Effector memory CD8-positive, alpha-beta T cell (primary cell): ENCODE measurements around the gene HAGHL.
"Not testable (repeated sequence)": the region's sequence is repeated elsewhere in the genome, so short reads cannot be mapped to it uniquely, and the experiment has no call there.

Experiments
- ATAC-seq: fragments of 150-1000 bp; cut with Tn5 transposase; replicated peaks from 2 replicates; pipeline ENCODE4 v1.10.0; 2021; ENCODE audit warnings: mild to moderate bottlenecking, moderate library complexity
- DNase-seq, 3 experiments: peaks; one replicate each; pipeline ENCODE4 v3.0.0; 2021
- H3K27ac Mint-ChIP-seq, 2 donors: one replicate each; pipeline ENCODE4 v1.8.0; 2022; ENCODE audit warnings: mild to moderate bottlenecking in 2 of 2, mixed read lengths in 2 of 2, moderate library complexity in 2 of 2
- H3K27me3 Mint-ChIP-seq, 2 donors: one replicate each; pipeline ENCODE4 v1.8.0; 2022; ENCODE audit warnings: mixed read lengths in 2 of 2
- H3K36me3 Mint-ChIP-seq: one replicate; pipeline ENCODE4 v1.8.0; 2022; ENCODE audit warnings: mild to moderate bottlenecking, moderate library complexity, mixed read lengths; ENCODE audit not compliant: insufficient read depth
- H3K4me1 Mint-ChIP-seq, 2 donors: one replicate each; pipeline ENCODE4 v1.8.0; 2022; ENCODE audit warnings: low read depth in 2 of 2, mixed read lengths in 2 of 2
- H3K4me3 Mint-ChIP-seq, 2 donors: one replicate each; pipeline ENCODE4 v1.8.0; 2022; ENCODE audit warnings: mild to moderate bottlenecking in 2 of 2, mixed read lengths in 2 of 2, moderate library complexity in 2 of 2
- H3K9me3 Mint-ChIP-seq, 2 donors: one replicate each; pipeline ENCODE4 v1.8.0; 2022; ENCODE audit warnings: mixed read lengths in 2 of 2

HAGHL gene

GRCh38 chr16:683396-684070 lies 43.4 kb upstream of the HAGHL start:
- H3K27ac Mint-ChIP-seq, result peak overlapping the region; percentile 65 to 83
- peaks cover 35% of the 10 kb centered on the region for H3K36me3 Mint-ChIP-seq
- DNase-seq, result no peak
- no peaks in the 10 kb centered on the region for H3K9me3 Mint-ChIP-seq
- H3K4me3 Mint-ChIP-seq, result peak overlapping the region; percentile 75 to 78
- ATAC-seq, result no peak
- no peaks in the 10 kb centered on the region for H3K27me3 Mint-ChIP-seq
- H3K4me1 Mint-ChIP-seq, result peaks cover 7 to 35% of the 10 kb centered on the region in 2 donors

GRCh38 chr16:684071-684794 lies 42.7 kb upstream of the HAGHL start, which contains the start of gene JMJD8:
Gene JMJD8, minus strand, starts transcription at chr16:684334. Its CDS starts 15 bp downstream, at chr16:684319.
- Mint-ChIP-seq H3K27me3 (no peaks in the 10 kb centered on the region), H3K27ac (peak within 1 kb of the TSS; percentile 75 to 83), H3K4me1 (peaks cover 7 to 35% of the 10 kb centered on the region in 2 donors), H3K9me3 (no peaks in the 10 kb centered on the region), H3K36me3 (peaks cover 35% of the 10 kb centered on the region), H3K4me3 (peak within 1 kb of the TSS; percentile 75 to 78)
- ATAC-seq (peak; percentile 76), DNase-seq (peak; percentile 91 to 96 (median 94))

DNA sequence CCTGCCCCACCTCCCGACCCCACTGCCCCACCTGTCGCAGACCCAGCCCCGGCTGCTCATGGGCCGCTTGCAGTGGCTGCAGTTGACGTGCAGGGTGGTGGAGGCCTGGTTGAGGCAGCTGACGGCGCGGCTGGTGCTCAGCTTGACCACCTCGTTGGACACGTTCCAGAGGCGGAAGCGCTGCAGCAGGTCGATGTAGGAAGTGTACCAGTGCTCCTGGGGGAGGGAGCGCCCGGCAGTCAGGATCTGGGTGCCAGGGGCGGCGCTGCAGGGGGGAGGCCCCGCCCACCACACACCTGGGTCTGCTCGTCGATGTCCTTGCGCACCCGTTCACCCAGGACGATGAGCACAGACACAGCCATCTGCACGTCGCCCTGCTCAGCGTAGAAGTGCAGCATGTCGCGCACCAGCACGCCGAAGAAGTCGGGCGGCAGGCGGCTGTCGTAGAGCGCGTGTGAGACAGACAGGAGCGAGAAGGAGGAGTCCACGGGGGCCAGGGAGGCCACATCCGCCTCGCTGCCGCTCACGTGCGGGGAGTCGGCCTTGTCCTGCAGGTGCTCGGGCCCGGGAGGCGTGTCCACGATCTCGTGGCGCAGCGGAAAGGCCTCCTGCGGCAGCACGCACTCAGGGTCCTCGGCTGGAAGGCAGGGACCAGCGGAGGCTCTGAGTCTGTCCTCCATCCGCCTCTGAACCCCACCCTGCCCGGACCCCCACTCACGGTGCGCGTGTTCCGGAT lies 41.8 kb upstream of the HAGHL start:
- Mint-ChIP-seq H3K4me3 (peak overlapping the region in 1 of 2 donors; percentile 65), H3K27ac (peak overlapping the region in 1 of 2 donors; percentile 83), H3K36me3 (peaks cover 35% of the 10 kb centered on the region), H3K27me3 (no peaks in the 10 kb centered on the region), H3K9me3 (no peaks in the 10 kb centered on the region), H3K4me1 (peaks cover 5 to 41% of the 10 kb centered on the region in 2 donors)
- no peak for ATAC-seq
- DNase-seq, result no peak

GRCh38 chr16:685967-686366 lies 40.9 kb upstream of the HAGHL start:
- H3K27ac Mint-ChIP-seq, result peak overlapping the region in 1 of 2 donors; percentile 78
- peaks cover 10 to 42% of the 10 kb centered on the region in 2 donors for H3K4me1 Mint-ChIP-seq
- no peak for ATAC-seq
- DNase-seq, result no peak
- no peaks in the 10 kb centered on the region for H3K9me3 Mint-ChIP-seq
- H3K27me3 Mint-ChIP-seq, result no peaks in the 10 kb centered on the region
- peaks cover 37% of the 10 kb centered on the region for H3K36me3 Mint-ChIP-seq
- peak overlapping the region; percentile 55 to 65 for H3K4me3 Mint-ChIP-seq

DNA sequence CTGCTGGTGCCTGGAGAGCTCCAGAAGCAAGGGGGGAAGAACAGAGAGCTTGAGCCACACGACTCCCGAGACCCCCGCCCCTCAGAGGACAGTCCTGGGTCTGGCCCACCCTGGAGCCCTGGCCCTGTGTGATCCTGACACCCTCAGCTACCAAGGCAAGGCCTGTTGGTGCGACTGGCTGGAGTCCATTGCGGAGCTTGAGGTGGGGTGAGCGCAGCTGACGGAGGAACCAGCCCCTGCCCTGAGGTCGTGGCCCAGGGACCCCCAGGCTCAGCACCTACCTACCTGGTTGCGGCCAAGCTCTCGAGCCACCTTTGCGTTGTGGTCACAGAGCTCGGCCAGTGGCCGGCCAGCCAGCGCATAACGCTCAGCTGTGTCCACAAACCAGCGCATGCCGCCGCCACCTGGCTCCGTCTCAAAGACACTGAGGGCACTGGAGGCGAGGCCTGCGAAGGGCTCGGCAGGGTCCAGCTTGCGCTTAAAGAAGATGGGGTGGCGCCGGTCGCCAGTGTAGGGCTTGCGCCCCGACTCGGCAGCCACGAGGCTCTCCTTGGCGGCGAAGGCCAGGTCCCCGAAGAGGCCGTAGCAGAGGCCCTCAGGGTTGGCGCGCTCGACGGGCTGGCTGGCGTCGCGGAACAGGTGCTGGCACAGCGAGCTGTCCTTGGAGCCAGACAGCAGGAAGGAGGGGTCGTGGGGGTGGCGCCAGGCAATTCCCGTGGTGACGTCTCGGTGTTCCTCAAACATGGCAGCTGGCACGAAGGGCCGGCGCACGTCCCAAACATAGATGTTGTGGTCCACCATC lies 40.2 kb upstream of the HAGHL start:
- H3K27ac Mint-ChIP-seq, result no peak overlapping the region
- ATAC-seq, result no peak
- no peaks in the 10 kb centered on the region for H3K9me3 Mint-ChIP-seq
- no peak for DNase-seq
- H3K4me1 Mint-ChIP-seq, result peaks cover 13 to 35% of the 10 kb centered on the region in 2 donors
- H3K4me3 Mint-ChIP-seq, result no peak overlapping the region
- peaks cover 34% of the 10 kb centered on the region for H3K36me3 Mint-ChIP-seq
- H3K27me3 Mint-ChIP-seq, result no peaks in the 10 kb centered on the region

DNA sequence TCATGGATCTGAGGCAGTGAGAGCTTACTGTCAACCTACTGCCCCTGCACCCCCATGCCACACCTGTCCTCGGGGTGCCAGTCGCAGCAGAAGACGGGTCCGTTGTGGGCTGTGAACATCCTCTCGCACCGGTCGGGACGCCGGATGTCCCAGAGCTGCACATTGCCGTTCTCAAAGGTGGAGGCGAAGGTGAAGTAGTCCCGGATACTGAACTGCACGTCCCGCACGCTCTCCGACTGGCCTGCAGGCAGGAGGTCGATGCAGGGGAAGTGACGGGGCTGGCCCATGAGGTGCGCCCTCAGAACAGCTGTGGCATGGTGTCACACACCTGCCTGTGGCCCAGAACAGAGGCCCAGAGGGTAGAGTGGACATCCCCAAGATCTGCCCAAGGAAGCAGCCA lies 39.4 kb upstream of the HAGHL start:
- Mint-ChIP-seq H3K27me3 (no peaks in the 10 kb centered on the region), H3K36me3 (peaks cover 25% of the 10 kb centered on the region), H3K9me3 (no peaks in the 10 kb centered on the region), H3K4me3 (peak overlapping the region in 1 of 2 donors; percentile 90), H3K27ac (no peak overlapping the region), H3K4me1 (peaks cover 11 to 28% of the 10 kb centered on the region in 2 donors)
- ATAC-seq (no peak), DNase-seq (no peak)

DNA sequence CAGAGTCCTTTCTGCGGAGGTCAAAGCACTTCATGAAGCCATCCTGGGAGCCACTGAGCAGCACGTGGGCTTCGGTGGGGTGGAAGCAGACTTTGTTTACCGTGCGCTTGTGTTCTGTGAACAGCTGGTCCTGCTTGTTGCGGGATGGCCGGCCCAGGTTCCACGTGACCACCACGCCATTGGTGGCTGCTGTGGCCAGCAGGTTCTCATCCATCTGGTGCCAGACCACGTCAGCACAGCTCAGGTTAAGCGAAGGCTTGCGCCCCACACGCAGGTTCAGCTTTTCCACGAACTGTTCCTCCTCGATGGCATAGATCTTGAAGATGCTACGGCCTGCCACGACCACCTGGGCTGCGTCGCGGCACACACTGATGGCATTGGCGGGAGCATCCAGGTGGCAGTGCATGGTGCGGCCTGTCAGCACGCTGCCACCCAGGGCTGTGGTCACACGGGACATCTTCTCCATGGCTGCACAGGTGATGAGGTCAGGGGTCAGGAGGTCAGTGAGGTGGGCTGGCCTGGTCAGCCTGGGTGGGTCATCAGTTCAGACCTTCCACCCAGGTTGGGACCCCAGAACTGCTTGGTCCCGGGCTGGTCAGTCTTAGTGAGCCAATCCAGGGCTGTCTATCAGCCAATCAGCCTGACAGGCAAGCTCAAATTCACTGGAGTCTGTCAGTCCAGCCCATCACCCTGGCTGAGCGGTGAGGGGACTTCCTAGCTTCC lies 37.6 kb upstream of the HAGHL start:
- Mint-ChIP-seq H3K36me3 (peaks cover 9% of the 10 kb centered on the region), H3K4me1 (peaks cover 11 to 25% of the 10 kb centered on the region in 2 donors), H3K4me3 (peak overlapping the region; percentile 87 to 90), H3K27me3 (no peaks in the 10 kb centered on the region), H3K27ac (peak overlapping the region; percentile 89 to 91), H3K9me3 (no peaks in the 10 kb centered on the region)
- DNase-seq, result no peak
- ATAC-seq, result no peak

DNA sequence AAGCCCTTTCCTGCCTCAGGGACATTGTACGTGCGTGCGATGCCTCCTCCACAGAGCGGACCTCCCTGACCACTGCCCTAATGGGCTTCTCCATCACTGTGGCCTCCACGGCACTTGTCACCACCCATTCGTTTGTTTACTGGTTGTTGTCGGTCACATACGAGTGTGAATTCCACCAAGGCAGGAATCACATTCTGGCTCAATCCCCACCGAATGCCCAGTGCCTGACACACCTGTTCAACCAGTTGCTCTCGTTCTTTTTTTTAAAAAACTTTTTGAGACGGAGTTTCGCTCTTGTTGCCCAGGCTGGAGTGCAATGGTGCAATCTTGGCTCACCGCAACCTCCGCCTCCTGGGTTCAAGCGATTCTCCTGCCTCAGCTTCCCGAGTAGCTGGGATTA lies 35.7 kb upstream of the HAGHL start:
- H3K4me1 Mint-ChIP-seq, result peaks cover 15 to 24% of the 10 kb centered on the region in 2 donors
- H3K36me3 Mint-ChIP-seq, H3K27me3 Mint-ChIP-seq: not testable (repeated sequence)

DNA sequence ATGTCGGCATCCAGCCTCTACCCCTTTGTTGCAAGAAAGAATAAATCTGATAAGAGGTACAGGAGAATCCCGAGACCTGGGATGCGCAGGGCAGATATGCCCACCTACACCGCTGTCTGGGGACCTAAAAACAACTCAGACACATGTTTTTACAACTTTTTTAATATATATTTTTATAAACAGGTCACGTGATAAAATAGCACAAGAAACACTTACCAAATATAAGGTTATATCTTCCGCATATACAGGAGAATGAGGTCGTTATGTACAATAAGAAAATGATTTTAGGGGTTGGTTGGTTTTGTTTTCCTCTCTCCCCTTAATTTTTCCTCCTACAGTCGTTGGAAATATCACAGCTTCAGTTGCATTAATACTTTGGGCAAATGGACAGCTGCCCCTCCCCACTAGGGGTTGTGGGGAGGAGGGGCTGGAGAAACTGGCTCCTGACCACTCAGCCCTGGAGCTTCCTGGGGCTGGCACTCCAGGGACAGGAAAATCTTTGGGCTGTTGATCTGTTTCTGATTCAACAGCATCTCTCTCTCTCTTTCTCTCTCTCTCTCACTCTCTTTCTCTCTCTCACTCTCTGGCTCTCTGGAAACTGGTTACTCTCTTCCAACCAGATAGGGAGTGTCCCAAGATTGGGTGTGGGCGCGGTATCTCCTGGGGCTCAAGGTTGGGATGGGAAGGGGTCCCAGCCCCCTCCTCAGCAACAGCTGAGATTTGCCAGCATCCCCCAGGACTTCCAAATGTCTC lies 34.4 kb upstream of the HAGHL start:
- Mint-ChIP-seq H3K27me3 (no peaks in the 10 kb centered on the region), H3K9me3 (no peaks in the 10 kb centered on the region), H3K4me3 (peak overlapping the region in 1 of 2 donors; percentile 86), H3K27ac (peak overlapping the region; percentile 33 to 44), H3K36me3 (peaks cover 9% of the 10 kb centered on the region), H3K4me1 (peaks cover 15 to 24% of the 10 kb centered on the region in 2 donors)
- DNase-seq, result no peak
- no peak for ATAC-seq

More for the DNA sequence above, 35.7 kb upstream of the HAGHL start:
- ATAC-seq, DNase-seq, H3K9me3 Mint-ChIP-seq: not testable (repeated sequence)
- Mint-ChIP-seq H3K27ac (peak overlapping the region; percentile 89 to 91), H3K4me3 (peak overlapping the region; percentile 87 to 90)

DNA sequence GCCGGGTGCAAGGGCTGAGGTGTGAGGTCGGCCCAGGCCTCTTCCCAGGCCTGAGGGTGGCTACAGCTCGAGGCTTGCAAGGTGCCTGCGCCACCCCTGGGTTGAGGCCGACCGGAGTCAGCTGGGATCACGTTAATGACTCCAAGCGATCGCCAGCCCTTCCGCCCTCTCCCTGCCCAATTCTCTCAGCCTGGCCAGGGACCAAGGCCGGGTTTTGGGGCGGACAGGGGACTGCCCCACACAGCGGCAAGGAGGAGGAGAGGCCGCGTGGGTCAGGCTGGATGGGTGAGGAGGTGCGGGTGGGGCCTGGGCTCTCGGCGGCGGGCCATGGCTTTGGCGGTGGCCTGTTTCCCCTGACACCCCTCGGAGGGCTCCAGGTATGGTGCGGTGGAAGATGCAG lies 33.5 kb upstream of the HAGHL start:
- Mint-ChIP-seq H3K27ac (peak overlapping the region in 1 of 2 donors; percentile 33), H3K4me3 (peak overlapping the region; percentile 54 to 86), H3K36me3 (peaks cover 9% of the 10 kb centered on the region), H3K27me3 (no peaks in the 10 kb centered on the region), H3K4me1 (peaks cover 15 to 24% of the 10 kb centered on the region in 2 donors), H3K9me3 (no peaks in the 10 kb centered on the region)
- ATAC-seq (no peak), DNase-seq (no peak)

- H3K27me3 Mint-ChIP-seq, result no peaks in the 10 kb centered on the region
- DNase-seq, result peak in 2 of 3 experiments; percentile 41 to 42
- H3K9me3 Mint-ChIP-seq, result no peaks in the 10 kb centered on the region
- ATAC-seq, result peak; percentile 45
- H3K4me1 Mint-ChIP-seq, result peaks cover 15 to 24% of the 10 kb centered on the region in 2 donors
- H3K27ac Mint-ChIP-seq, result no peak overlapping the region
- peak overlapping the region; percentile 54 to 86 for H3K4me3 Mint-ChIP-seq
- peaks cover 9% of the 10 kb centered on the region for H3K36me3 Mint-ChIP-seq
These were observed 33.1 kb upstream of the HAGHL start for GRCh38 chr16:693766-694165.
